ENCODE measurements around the gene AGL. TPM values are rescaled to one million over a fixed set of nuclear protein-coding genes. Genes with fewer than 3 reads are reported as not detected.
"Not testable (repeated sequence)": the region's sequence is repeated elsewhere in the genome, so short reads cannot be mapped to it uniquely, and the experiment has no call there.

AGL gene
- total and polyA plus RNA-seq, 12 donors: 10.5 to 73.1 (median 54.6) TPM

DNA sequence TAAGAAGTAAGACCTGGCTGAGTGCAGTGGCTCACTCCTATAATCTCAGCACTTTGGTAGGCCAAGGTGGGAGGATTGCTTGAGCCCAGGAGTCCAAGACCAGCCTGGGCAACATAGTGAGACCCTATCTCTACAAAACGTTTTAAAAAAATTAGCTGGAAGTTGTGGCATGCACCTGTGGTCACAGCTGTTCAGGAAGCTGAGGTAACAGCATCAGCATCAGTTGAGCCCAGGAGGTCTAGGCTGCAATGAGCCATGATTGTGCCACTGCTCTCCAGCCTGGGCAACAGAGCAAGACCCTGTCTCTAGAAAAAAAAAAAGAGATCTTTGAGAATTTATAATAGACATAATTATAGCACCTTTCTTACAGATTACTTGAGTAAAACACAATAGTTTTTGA is 36.0 kb downstream of the AGL start:
- H3K36me3 ChIP-seq: peaks cover 0 to 100% (median 29%) of the 10 kb centered on the region in 9 donors
- no peaks in the 10 kb centered on the region for H3K4me1 ChIP-seq
- H3K27ac ChIP-seq: no peak overlapping the region
- no peaks in the 10 kb centered on the region for H3K9me3 ChIP-seq
- H3K27me3 ChIP-seq: no peaks in the 10 kb centered on the region
- TF ChIP-seq, protein P1, sequence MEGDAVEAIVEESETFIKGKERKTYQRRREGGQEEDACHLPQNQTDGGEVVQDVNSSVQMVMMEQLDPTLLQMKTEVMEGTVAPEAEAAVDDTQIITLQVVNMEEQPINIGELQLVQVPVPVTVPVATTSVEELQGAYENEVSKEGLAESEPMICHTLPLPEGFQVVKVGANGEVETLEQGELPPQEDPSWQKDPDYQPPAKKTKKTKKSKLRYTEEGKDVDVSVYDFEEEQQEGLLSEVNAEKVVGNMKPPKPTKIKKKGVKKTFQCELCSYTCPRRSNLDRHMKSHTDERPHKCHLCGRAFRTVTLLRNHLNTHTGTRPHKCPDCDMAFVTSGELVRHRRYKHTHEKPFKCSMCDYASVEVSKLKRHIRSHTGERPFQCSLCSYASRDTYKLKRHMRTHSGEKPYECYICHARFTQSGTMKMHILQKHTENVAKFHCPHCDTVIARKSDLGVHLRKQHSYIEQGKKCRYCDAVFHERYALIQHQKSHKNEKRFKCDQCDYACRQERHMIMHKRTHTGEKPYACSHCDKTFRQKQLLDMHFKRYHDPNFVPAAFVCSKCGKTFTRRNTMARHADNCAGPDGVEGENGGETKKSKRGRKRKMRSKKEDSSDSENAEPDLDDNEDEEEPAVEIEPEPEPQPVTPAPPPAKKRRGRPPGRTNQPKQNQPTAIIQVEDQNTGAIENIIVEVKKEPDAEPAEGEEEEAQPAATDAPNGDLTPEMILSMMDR (IDR thresholded peaks at IDR 0.05): no peak
- ATAC-seq (no peak), DNase-seq (no peak)
- 44 to 54% methylated on average over 1 of the region's 1 CpG for WGBS, 2 donors
- no peak overlapping the region for H3K4me3 ChIP-seq
- intact Hi-C loops (cut with DNase I): loop anchor here in 1 of 10 donors (10.0 kb wide), 1 partner anchor 259 kb away; no protein-coding TSS in a partner anchor

DNA sequence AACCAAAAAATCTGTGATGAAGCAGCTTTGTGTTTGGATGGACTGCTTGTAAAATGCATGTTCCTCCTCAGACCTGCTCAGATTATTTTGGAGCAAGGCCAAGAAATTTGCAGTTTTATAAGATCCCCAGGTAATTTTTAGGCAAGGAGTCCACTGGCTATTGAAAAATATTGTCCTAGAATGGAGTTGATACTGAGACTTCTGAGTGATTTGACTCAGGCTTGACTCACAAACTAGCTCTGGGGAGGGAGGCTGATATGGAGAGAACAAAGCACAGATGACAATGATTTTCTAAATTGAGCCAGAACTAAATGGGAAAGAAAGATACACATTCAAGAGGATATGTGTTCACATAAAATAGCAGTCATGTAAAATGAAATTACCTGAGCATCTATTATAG is 36.7 kb downstream of the AGL start:
- ATAC-seq (no peak), DNase-seq (no peak)
- no peaks in the 10 kb centered on the region for H3K9me3 ChIP-seq
- peaks cover 0 to 100% (median 24%) of the 10 kb centered on the region in 9 donors for H3K36me3 ChIP-seq
- TF ChIP-seq, protein P1 (IDR thresholded peaks at IDR 0.05): no peak
- H3K27ac ChIP-seq: no peak overlapping the region
- intact Hi-C loops (cut with DNase I): loop anchor here in 1 of 10 donors (10.0 kb wide), 1 partner anchor 258 kb away; no protein-coding TSS in a partner anchor
- H3K4me3 ChIP-seq: no peak overlapping the region
- no peaks in the 10 kb centered on the region for H3K4me1 ChIP-seq
- H3K27me3 ChIP-seq: no peaks in the 10 kb centered on the region

DNA sequence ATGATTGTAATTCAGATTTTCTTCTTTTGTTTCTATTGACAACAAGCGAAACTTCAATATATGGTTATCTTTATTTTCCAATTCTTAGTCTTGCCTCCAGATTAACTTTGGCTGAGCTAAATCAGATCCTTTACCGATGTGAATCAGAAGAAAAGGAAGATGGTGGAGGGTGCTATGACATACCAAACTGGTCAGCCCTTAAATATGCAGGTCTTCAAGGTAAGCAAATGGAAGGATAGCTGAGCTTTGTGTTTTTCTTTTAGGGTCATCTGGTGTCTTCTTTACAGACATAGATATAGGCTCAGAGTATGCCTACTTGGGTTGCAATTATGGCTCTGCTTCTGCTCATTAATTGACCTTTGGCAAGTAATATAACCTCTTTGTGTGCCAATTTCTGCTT is 37.7 kb downstream of the AGL start:
- DNase-seq (no peak), ATAC-seq (no peak)
- Histone ChIP-seq H3K4me3 (no peak overlapping the region), H3K27me3 (no peaks in the 10 kb centered on the region), H3K36me3 (peaks cover 0 to 100% (median 23%) of the 10 kb centered on the region in 9 donors), H3K4me1 (no peaks in the 10 kb centered on the region), H3K9me3 (no peaks in the 10 kb centered on the region), H3K27ac (no peak overlapping the region)
- TF ChIP-seq, protein P1 (IDR thresholded peaks at IDR 0.05): no peak
- WGBS, 2 donors: 98 to 100% methylated on average over 2 of the region's 2 CpGs
- intact Hi-C loops (cut with DNase I): loop anchor here in 1 of 10 donors (10.0 kb wide), 1 partner anchor 257 kb away; no protein-coding TSS in a partner anchor

DNA sequence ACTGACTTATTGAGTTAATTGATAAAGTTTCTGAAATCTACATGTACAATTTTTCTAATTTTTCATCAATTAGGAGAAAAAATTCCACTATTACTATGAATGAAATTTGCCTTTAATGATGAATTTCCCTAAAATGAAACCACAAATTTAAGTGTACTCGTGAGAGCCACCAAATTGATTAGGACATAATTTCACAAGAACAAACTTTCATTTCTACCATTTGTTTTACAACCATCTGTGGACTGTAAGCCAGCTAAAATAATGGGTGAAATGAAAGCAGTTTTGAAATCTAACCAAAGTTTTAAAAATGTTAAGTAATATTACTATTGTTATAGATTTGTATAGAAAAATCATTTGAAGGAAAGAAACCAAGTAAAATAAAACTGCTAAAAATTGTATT is 41.8 kb downstream of the AGL start:
- intact Hi-C loops (cut with DNase I): no loop called here
- Histone ChIP-seq H3K9me3 (no peaks in the 10 kb centered on the region), H3K27me3 (no peaks in the 10 kb centered on the region), H3K4me3 (no peak overlapping the region), H3K27ac (no peak overlapping the region), H3K4me1 (no peaks in the 10 kb centered on the region), H3K36me3 (peaks cover 0 to 100% (median 32%) of the 10 kb centered on the region in 9 donors)
- ATAC-seq (no peak), DNase-seq (no peak)
- 78 to 90% methylated on average over 1 of the region's 1 CpG for whole genome bisulfite sequencing, 2 donors
- TF ChIP-seq, protein P1 (IDR thresholded peaks at IDR 0.05): no peak

DNA sequence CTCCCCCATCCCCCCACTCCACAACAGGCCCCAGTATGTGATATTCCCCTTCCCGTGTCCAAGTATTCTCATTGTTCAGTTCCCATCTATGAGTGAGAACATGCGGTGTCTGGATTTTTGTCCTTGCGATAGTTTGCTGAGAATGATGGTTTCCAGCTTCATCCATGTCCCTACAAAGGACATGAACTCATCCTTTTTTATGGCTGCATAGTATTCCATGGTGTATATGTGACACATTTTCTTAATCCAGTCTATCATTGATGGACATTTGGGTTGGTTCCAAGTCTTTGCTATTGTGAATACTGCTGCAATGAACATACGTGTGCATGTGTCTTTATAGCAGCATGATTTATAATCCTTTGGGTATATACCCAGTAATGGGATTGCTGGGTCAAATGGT is 53.1 kb downstream of the AGL start:
- 96 to 97% methylated on average over 4 of the region's 4 CpGs for whole genome bisulfite sequencing, 2 donors
- not testable (repeated sequence) for ATAC-seq, H3K27me3 ChIP-seq, H3K27ac ChIP-seq, H3K4me3 ChIP-seq, DNase-seq, H3K4me1 ChIP-seq
- Histone ChIP-seq H3K9me3 (peaks cover 0 to 15% (median 0%) of the 10 kb centered on the region in 11 donors), H3K36me3 (peaks cover 0 to 79% (median 27%) of the 10 kb centered on the region in 9 donors)
- intact Hi-C loops (cut with DNase I): loop anchor here in 1 of 10 donors (10.0 kb wide), 1 partner anchor 232 kb away; the partner anchor contains the start of genes SASS6 and TRMT13
